PC-3 (cell line): ENCODE data around the gene CCDC194. TPM values are rescaled to one million over a fixed set of nuclear protein-coding genes. Genes with fewer than 3 reads are reported as not detected.

ENCODE experiments used
- ATAC-seq: fragments of 200-7000 bp; cut with Tn5 transposase; 2 replicates; pipeline ENCODE4 v1.9.1; 2020; ENCODE audit warnings: mild to moderate bottlenecking, moderate library complexity
- BruUV-seq: library from RNA; stranded (reverse); fragments of 400-500 nt; replicated peaks from 2 replicates; lab custom pipeline; 2021; lab: Mats Ljungman, UMichigan
- CTCF ChIA-PET: fragments of 300-600 bp; sonication (Branson Sonifier 250); formaldehyde crosslinking; loops from one replicate; lab custom pipeline; 2022; ENCODE audit warnings: antibody characterized with exemption; lab: Charles Lee
- POLR2A ChIA-PET: fragments of 300-600 bp; sonication (Branson Sonifier 250); formaldehyde crosslinking; loops from one replicate; lab custom pipeline; 2022; ENCODE audit warnings: antibody characterized with exemption; ENCODE audit not compliant: unreplicated experiment; lab: Charles Lee
- DNase-seq: peaks from one replicate; pipeline ENCODE4 v3.0.0-alpha.2; 2015
- H2AFZ ChIP-seq: fragments of 300-600 bp; sonication (generic); 2 replicates; pipeline ENCODE4 v1.6.0; 2016; ENCODE audit warnings: antibody characterized with exemption, low read length
- H3F3A ChIP-seq: fragments of 300-600 bp; sonication (generic); one replicate; pipeline ENCODE4 v1.6.0; 2017; ENCODE audit warnings: antibody characterized with exemption, low read length, control low read depth, mild to moderate bottlenecking; ENCODE audit not compliant: unreplicated experiment
- H3K27ac ChIP-seq: fragments of 300-600 bp; sonication (generic); 2 replicates; pipeline ENCODE4 v1.5.1; 2016; ENCODE audit warnings: mild to moderate bottlenecking, low read length
- H3K27me3 ChIP-seq: fragments of 300-600 bp; sonication (generic); 2 replicates; pipeline ENCODE4 v1.6.1; 2016; ENCODE audit warnings: low read length, mixed read lengths
- H3K36me3 ChIP-seq: fragments of 300-600 bp; sonication (generic); 2 replicates; pipeline ENCODE4 v1.6.1; 2016; ENCODE audit warnings: low read depth, mixed run types, low read length, mixed read lengths
- H3K4me1 ChIP-seq: fragments of 300-600 bp; sonication (generic); 2 replicates; pipeline ENCODE4 v1.5.1; 2016; ENCODE audit warnings: low read length; ENCODE audit not compliant: insufficient read depth
- H3K4me2 ChIP-seq: fragments of 300-600 bp; sonication (generic); 2 replicates; pipeline ENCODE4 v1.6.0; 2016; ENCODE audit warnings: low read length
- H3K4me3 ChIP-seq: fragments of 300-600 bp; sonication (generic); 2 replicates; pipeline ENCODE4 v1.5.1; 2016; ENCODE audit warnings: mild to moderate bottlenecking, low read length, mixed read lengths
- H3K79me2 ChIP-seq: fragments of 300-600 bp; sonication (generic); 2 replicates; pipeline ENCODE4 v1.6.1; 2017; ENCODE audit warnings: low read length, mixed read lengths
- H3K9ac ChIP-seq: fragments of 300-600 bp; sonication (generic); 2 replicates; pipeline ENCODE4 v1.6.0; 2016; ENCODE audit warnings: mild to moderate bottlenecking, low read length
- H3K9me2 ChIP-seq: fragments of 300-600 bp; sonication (generic); replicated peaks from 2 replicates; pipeline ENCODE4 v1.6.1; 2016; ENCODE audit warnings: mixed run types, low read length, mixed read lengths
- H3K9me3 ChIP-seq: fragments of 300-600 bp; sonication (generic); 2 replicates; pipeline ENCODE4 v1.6.1; 2016; ENCODE audit warnings: low read length, mixed read lengths
- H4K20me1 ChIP-seq: fragments of 300-600 bp; sonication (generic); 2 replicates; pipeline ENCODE4 v1.6.1; 2016; ENCODE audit warnings: low read length, mixed read lengths
- CTCF ChIP-seq: fragments of 300-600 bp; sonication (generic); conservative IDR thresholded peaks from 2 replicates; pipeline ENCODE4 v1.5.1; 2017; ENCODE audit warnings: antibody characterized with exemption, low read depth, mild to moderate bottlenecking, low read length
- EZH2 ChIP-seq: fragments of 300-600 bp; sonication (generic); IDR thresholded peaks from one replicate; pipeline ENCODE4 v1.6.1; 2017; ENCODE audit warnings: antibody characterized with exemption, mild to moderate bottlenecking, low read length; ENCODE audit not compliant: unreplicated experiment
- EZH2phosphoT487 ChIP-seq: fragments of 300-600 bp; sonication (generic); IDR thresholded peaks from 2 replicates; pipeline ENCODE4 v1.6.1; 2018; ENCODE audit warnings: mild to moderate bottlenecking, antibody characterized with exemption, low read length, borderline replicate concordance
- intact Hi-C: fragments of 100-400 bp; cut with micrococcal nuclease; formaldehyde crosslinking; loops from 2 replicates; pipeline ENCODE4 v1.9.0; 2023
- total RNA-seq: library from RNA; depleted of rRNA; stranded (reverse); fragments of >200 nt; gene quantifications from 2 replicates; pipeline ENCODE4 v1.2.3, GENCODE V29; 2014

CCDC194 gene
- total RNA-seq, 1 experiment from 2014 or later, result not detected

- Histone ChIP-seq H3F3A (no peaks in the 10 kb centered on the region), H3K79me2 (peaks cover 7% of the 10 kb centered on the region; the same call in 1 of the 2 replicates), H3K9me3 (no peaks in the 10 kb centered on the region), H3K4me3 (no peak overlapping the region), H3K9me2 (no peaks in the 10 kb centered on the region), H4K20me1 (no peaks in the 10 kb centered on the region), H2AFZ (no peak overlapping the region), H3K27ac (no peak overlapping the region), H3K36me3 (no peaks in the 10 kb centered on the region), H3K4me2 (no peak overlapping the region), H3K9ac (no peak overlapping the region), H3K27me3 (no peaks in the 10 kb centered on the region), H3K4me1 (peaks cover 16% of the 10 kb centered on the region; the same call in 1 of the 2 replicates)
- no peak for ATAC-seq
- ChIA-PET POLR2A (no interaction called here), CTCF (no interaction called here)
- TF ChIP-seq CTCF, result no peak
- TF ChIP-seq EZH2, result no peak
- no peak for TF ChIP-seq EZH2phosphoT487
- intact Hi-C loops, result no loop called here
- no peak for DNase-seq
- no TSS peak for BruUV-seq
Observed at GRCh38 chr19:17421942-17422341, 27.9 kb upstream of the CCDC194 start.

GRCh38 chr19:17420475-17420924 is 26.5 kb upstream of the CCDC194 start:
- H3K9me2 ChIP-seq, result no peaks in the 10 kb centered on the region
- no peaks in the 10 kb centered on the region for H3K27me3 ChIP-seq
- peaks cover 16% of the 10 kb centered on the region; the same call in 1 of the 2 replicates for H3K4me1 ChIP-seq
- no peak overlapping the region for H3K27ac ChIP-seq
- H3K79me2 ChIP-seq, result peaks cover 7% of the 10 kb centered on the region; the same call in 1 of the 2 replicates
- peak; percentile 38 for DNase-seq
- TSS peak; percentile 39 for BruUV-seq
- intact Hi-C loops, result no loop called here
- no peaks in the 10 kb centered on the region for H3F3A ChIP-seq
- POLR2A ChIA-PET, result no interaction called here
- no peaks in the 10 kb centered on the region for H3K36me3 ChIP-seq
- CTCF ChIA-PET, result no interaction called here
- TF ChIP-seq EZH2phosphoT487 (no peak), CTCF (no peak), EZH2 (no peak)
- peak overlapping the region; percentile 96 for H3K4me2 ChIP-seq
- H3K4me3 ChIP-seq, result peak overlapping the region; percentile 88
- H2AFZ ChIP-seq, result peak overlapping the region; percentile 98
- H3K9ac ChIP-seq, result peak overlapping the region; percentile 61
- peak; percentile 53 for ATAC-seq
- no peaks in the 10 kb centered on the region for H4K20me1 ChIP-seq
- no peaks in the 10 kb centered on the region for H3K9me3 ChIP-seq
